Mucosa of stomach (tissue), 1 donor: ENCODE data around the gene SIGLEC7.

Experiments used
- H3K27me3 ChIP-seq: one replicate; pipeline ENCODE4 v1.7.0; 2013; ENCODE audit warnings: mild to moderate bottlenecking, low read length; ENCODE audit not compliant: control insufficient read depth, insufficient read depth
- H3K36me3 ChIP-seq: one replicate; pipeline ENCODE4 v1.7.0; 2013; ENCODE audit warnings: low read length; ENCODE audit not compliant: control insufficient read depth, insufficient read depth
- H3K4me1 ChIP-seq: one replicate; pipeline ENCODE4 v1.7.0; 2013; ENCODE audit warnings: mild to moderate bottlenecking, low read length; ENCODE audit not compliant: control insufficient read depth, insufficient read depth
- H3K4me3 ChIP-seq: one replicate; pipeline ENCODE4 v1.7.0; 2013; ENCODE audit warnings: low read length
- H3K9ac ChIP-seq: one replicate; pipeline ENCODE4 v1.7.0; 2013; ENCODE audit warnings: mild to moderate bottlenecking, low read length, moderate library complexity
- H3K9me3 ChIP-seq: one replicate; pipeline ENCODE4 v1.7.0; 2013; ENCODE audit warnings: mild to moderate bottlenecking, low read length, moderate library complexity; ENCODE audit not compliant: control insufficient read depth
- donor health status: Pancreatic carcinoma.

SIGLEC7 gene

GRCh38 chr19:51142119-51142518, at the start of gene SIGLEC7:
SIGLEC7 (plus strand) TSS chr19:51142301; CDS start chr19:51142370, 69 bp downstream.
- Histone ChIP-seq H3K27me3 (peaks cover 6% of the 10 kb centered on the region), H3K4me1 (no peaks in the 10 kb centered on the region), H3K4me3 (no peak within 1 kb of the TSS)

GRCh38 chr19:51093101-51093500, 49.0 kb upstream of the SIGLEC7 start:
- Histone ChIP-seq H3K4me3 (no peak overlapping the region), H3K4me1 (no peaks in the 10 kb centered on the region), H3K36me3 (no peaks in the 10 kb centered on the region), H3K9ac (no peak overlapping the region), H3K27me3 (no peaks in the 10 kb centered on the region), H3K9me3 (no peaks in the 10 kb centered on the region)

More at GRCh38 chr19:51142119-51142518, at the start of gene SIGLEC7:
- Histone ChIP-seq H3K9me3 (no peaks in the 10 kb centered on the region), H3K36me3 (no peaks in the 10 kb centered on the region), H3K9ac (no peak within 1 kb of the TSS)

- Histone ChIP-seq H3K36me3 (no peaks in the 10 kb centered on the region), H3K4me3 (no peak overlapping the region), H3K9ac (no peak overlapping the region), H3K4me1 (no peaks in the 10 kb centered on the region), H3K27me3 (no peaks in the 10 kb centered on the region), H3K9me3 (no peaks in the 10 kb centered on the region)
These were observed 48.4 kb upstream of the SIGLEC7 start for GRCh38 chr19:51093510-51094345.

GRCh38 chr19:51094696-51095279, 47.3 kb upstream of the SIGLEC7 start:
- H3K9ac ChIP-seq, result no peak overlapping the region
- H3K36me3 ChIP-seq, result no peaks in the 10 kb centered on the region
- no peaks in the 10 kb centered on the region for H3K4me1 ChIP-seq
- no peaks in the 10 kb centered on the region for H3K9me3 ChIP-seq
- H3K27me3 ChIP-seq, result no peaks in the 10 kb centered on the region
- no peak overlapping the region for H3K4me3 ChIP-seq

GRCh38 chr19:51096473-51097165, 45.5 kb upstream of the SIGLEC7 start:
- H3K4me1 ChIP-seq, result peaks cover 8% of the 10 kb centered on the region
- H3K36me3 ChIP-seq, result no peaks in the 10 kb centered on the region
- no peaks in the 10 kb centered on the region for H3K27me3 ChIP-seq
- no peaks in the 10 kb centered on the region for H3K9me3 ChIP-seq
- H3K4me3 ChIP-seq, result no peak overlapping the region
- H3K9ac ChIP-seq, result no peak overlapping the region

- Histone ChIP-seq H3K27me3 (no peaks in the 10 kb centered on the region), H3K4me1 (peaks cover 8% of the 10 kb centered on the region), H3K9me3 (no peaks in the 10 kb centered on the region), H3K4me3 (no peak overlapping the region), H3K36me3 (no peaks in the 10 kb centered on the region), H3K9ac (no peak overlapping the region)
These were observed 44.8 kb upstream of the SIGLEC7 start for GRCh38 chr19:51097166-51097738.

GRCh38 chr19:51097796-51098195, 44.3 kb upstream of the SIGLEC7 start:
- no peaks in the 10 kb centered on the region for H3K9me3 ChIP-seq
- H3K27me3 ChIP-seq, result no peaks in the 10 kb centered on the region
- H3K9ac ChIP-seq, result no peak overlapping the region
- no peaks in the 10 kb centered on the region for H3K36me3 ChIP-seq
- peaks cover 8% of the 10 kb centered on the region for H3K4me1 ChIP-seq
- no peak overlapping the region for H3K4me3 ChIP-seq

- no peaks in the 10 kb centered on the region for H3K36me3 ChIP-seq
- peaks cover 8% of the 10 kb centered on the region for H3K4me1 ChIP-seq
- H3K9me3 ChIP-seq, result no peaks in the 10 kb centered on the region
- H3K27me3 ChIP-seq, result no peaks in the 10 kb centered on the region
- H3K4me3 ChIP-seq, result no peak overlapping the region
- H3K9ac ChIP-seq, result no peak overlapping the region
These were observed 43.6 kb upstream of the SIGLEC7 start for GRCh38 chr19:51098365-51099046.

- no peaks in the 10 kb centered on the region for H3K36me3 ChIP-seq
These were observed 43.1 kb upstream of the SIGLEC7 start for GRCh38 chr19:51099047-51099382.

GRCh38 chr19:51100601-51101000, 41.5 kb upstream of the SIGLEC7 start:
- Histone ChIP-seq H3K9me3 (no peaks in the 10 kb centered on the region), H3K4me3 (no peak overlapping the region), H3K9ac (no peak overlapping the region), H3K36me3 (no peaks in the 10 kb centered on the region), H3K4me1 (peaks cover 8% of the 10 kb centered on the region), H3K27me3 (no peaks in the 10 kb centered on the region)

More at GRCh38 chr19:51099047-51099382, 43.1 kb upstream of the SIGLEC7 start:
- Histone ChIP-seq H3K4me3 (no peak overlapping the region), H3K9me3 (no peaks in the 10 kb centered on the region), H3K4me1 (peaks cover 8% of the 10 kb centered on the region), H3K27me3 (no peaks in the 10 kb centered on the region), H3K9ac (no peak overlapping the region)

- H3K9ac ChIP-seq, result no peak overlapping the region
These were observed 40.8 kb upstream of the SIGLEC7 start for GRCh38 chr19:51101171-51101865.

More at GRCh38 chr19:51101171-51101865, 40.8 kb upstream of the SIGLEC7 start:
- Histone ChIP-seq H3K4me3 (no peak overlapping the region), H3K9me3 (no peaks in the 10 kb centered on the region), H3K4me1 (peaks cover 8% of the 10 kb centered on the region), H3K36me3 (no peaks in the 10 kb centered on the region), H3K27me3 (no peaks in the 10 kb centered on the region)
